Activated CD4-positive, CD25-positive, alpha-beta regulatory T cell treated with anti-CD3 and anti-CD28 coated beads, Interleukin-2, amount 50 U/mL, for 16 hours (primary cell): ENCODE measurements around the gene XXYLT1.
A peak's percentile ranks its signal among the peaks of the same experiment; 100 is the strongest.

ENCODE experiments used
- DNase-seq: peaks from one replicate; pipeline ENCODE4 v3.0.0-alpha.2; 2020; ENCODE audit warnings: low read depth, low spot score

Gene XXYLT1

GRCh38 chr3:195266428-195266827 lies 4.5 kb downstream of the XXYLT1 start:
- no peak for DNase-seq

- no peak for DNase-seq
Measured at GRCh38 chr3:195265363-195265976, 5.5 kb downstream of the XXYLT1 start.

- DNase-seq, result no peak
Measured at GRCh38 chr3:195263925-195264600, 6.9 kb downstream of the XXYLT1 start.

DNA sequence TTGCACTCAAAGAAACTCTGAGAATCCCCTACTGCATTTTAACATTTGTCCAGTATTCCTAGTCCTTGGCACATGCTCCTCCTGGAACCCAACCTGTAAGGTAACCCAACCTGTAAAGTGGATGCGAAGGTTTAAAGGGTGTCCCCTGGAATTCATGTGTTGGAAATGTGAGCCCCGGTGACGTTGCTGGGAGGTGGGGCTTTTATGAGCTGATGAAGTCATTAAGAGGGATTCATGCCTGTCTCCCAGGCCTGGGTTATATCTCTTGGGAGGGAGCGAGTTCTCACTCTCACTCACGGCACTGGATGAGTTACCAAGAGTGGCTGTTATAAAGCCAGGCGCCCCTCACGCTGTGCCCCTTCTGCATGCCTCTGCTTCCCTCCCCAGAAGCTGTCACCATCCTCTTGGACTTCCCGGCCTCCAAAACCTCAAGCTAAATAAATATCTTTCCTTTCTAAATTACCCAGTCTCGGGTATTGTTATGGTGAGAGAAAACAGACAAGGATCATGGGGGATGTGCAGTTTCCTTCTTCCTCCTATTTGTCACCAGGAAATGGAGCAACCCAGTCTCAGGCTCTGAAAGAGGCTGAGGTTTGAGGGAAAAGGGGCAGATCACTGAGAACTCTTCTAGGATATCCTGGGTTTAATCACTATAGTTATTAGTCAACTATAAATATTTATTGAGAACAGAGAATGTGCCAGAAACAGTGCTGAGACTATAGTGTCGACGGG lies 7.6 kb downstream of the XXYLT1 start:
- no peak for DNase-seq

DNA sequence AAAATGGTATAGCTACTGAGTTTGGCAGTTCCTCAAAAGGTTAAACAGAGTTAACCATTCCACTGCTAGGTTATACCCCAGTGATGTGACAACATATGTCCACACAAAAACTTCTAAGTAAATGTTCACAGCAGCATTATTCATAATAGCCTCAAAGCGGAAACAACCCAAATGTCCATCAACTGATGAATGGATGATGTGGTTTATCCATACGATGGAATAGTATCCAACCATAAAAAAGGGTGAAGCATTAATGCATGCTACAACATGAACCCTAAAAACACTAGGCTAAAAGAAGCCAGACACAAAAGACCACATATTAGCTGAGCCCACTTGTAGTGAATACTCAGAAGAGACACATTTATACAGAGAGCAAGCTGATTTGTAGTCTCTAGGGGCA lies 9.0 kb downstream of the XXYLT1 start:
- no peak for DNase-seq

DNA sequence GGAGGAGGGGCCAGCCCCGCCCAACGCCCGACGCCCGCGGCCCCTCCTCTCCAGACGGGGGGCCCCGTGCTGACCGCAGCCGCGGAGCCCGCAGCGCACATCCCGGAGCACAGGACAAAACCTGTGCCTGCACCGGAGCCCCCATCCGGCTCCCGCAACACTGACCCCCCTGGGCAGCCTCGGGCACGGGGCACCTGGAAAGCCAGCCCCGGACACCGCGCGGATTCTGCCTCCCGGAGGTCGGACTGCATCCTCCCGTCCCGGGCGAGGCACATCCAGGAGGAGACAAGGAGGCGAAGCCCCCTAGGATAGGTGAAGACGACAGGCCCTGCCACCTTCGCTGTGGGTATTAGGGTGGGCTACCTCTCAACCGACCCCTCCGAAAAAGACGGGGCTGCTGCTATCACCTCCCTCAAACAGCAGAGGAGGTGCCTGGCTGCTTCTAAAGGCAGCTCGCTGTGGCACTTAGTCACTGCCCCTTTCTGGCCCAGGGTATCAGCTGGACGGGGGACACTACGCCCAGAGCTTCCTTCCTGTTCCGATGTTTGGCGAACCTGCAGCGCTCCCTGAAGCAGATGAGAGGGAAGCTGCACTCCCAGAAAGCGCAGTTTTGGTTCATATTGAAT lies 10.6 kb downstream of the XXYLT1 start:
- no peak for DNase-seq

- DNase-seq, result peak; percentile 78
Measured at GRCh38 chr3:195259475-195260279, 11.3 kb downstream of the XXYLT1 start.

- no peak for DNase-seq
Measured at GRCh38 chr3:195259154-195259474, 11.8 kb downstream of the XXYLT1 start.

DNA sequence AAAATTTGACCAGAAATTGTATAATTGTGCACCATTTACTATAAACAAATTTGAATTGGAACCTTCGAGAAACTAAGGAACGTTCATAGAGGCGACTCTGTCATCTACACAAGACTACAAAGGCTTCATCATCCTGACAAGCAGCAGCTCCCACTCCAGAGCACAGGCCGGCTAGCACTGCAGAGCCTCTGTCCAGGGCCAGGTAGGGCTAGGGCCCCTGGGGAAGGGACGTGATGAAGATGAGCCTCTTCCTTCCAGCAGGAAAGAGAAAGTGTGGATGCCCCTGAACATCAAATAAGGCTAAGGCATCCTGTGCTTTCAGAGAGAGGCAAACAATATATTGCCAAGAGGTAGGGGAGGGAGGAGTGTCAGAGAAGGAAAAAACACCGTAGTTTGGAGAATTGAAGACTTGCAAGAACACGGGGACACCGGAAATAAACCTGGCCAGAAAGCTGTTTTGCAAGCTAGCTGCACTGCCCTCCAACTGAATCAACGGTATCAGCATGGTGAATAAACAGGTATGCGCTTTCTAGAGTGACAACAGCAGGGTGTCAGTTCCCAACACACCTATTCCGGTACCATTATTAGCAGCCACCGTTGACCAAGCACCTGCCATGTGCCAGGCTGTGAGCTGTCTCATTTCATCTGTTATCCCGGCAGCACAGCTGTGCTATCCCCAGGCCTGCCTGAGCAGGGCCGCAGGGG lies 12.4 kb downstream of the XXYLT1 start:
- DNase-seq, result no peak

DNA sequence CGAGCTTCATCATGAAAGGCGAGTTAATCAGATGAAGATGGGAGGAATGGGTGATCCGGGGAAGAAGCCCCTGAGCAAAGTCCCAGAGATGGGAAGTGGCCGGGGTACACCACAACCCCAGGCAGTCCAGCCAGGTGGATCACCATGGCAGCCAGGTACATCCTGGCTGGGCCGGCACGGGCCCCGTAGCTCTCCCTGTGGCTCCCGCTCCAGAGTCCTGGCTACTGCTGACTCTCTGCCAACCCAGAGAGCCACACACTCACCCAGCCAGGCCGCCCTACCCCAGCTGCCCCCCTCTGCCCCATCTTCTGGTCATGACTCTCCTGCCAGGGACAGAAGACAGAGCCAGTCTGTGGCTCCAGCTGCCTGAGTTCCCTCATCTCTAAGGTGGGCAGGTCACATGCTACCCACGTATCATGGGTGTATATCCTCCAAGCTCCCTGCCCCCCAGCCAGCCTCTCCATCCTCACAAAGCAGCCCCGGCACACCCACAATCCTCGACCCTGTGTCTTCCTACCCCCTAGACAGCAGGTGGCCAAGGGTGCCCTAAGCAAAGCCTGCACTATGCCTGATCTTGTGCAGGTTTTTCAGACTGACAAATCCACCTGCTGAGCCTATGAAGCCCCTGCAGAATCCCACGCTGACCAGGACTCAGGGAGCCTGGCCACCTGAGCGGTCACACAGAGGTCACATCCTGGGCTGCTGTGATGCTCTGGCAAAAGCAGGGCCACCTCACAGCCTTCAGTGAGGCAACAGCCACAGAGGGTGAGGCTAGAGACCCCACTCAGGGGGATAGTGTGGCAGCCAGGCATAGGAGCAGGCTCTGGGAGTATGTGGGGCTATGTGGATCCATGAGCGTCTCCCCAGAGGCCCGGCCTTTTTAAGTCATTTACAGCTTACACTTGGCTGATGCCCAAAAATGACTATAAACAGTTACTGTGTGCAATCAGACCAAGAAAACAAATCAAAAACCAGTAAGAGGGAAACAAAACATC lies 13.2 kb downstream of the XXYLT1 start:
- DNase-seq, result no peak

DNA sequence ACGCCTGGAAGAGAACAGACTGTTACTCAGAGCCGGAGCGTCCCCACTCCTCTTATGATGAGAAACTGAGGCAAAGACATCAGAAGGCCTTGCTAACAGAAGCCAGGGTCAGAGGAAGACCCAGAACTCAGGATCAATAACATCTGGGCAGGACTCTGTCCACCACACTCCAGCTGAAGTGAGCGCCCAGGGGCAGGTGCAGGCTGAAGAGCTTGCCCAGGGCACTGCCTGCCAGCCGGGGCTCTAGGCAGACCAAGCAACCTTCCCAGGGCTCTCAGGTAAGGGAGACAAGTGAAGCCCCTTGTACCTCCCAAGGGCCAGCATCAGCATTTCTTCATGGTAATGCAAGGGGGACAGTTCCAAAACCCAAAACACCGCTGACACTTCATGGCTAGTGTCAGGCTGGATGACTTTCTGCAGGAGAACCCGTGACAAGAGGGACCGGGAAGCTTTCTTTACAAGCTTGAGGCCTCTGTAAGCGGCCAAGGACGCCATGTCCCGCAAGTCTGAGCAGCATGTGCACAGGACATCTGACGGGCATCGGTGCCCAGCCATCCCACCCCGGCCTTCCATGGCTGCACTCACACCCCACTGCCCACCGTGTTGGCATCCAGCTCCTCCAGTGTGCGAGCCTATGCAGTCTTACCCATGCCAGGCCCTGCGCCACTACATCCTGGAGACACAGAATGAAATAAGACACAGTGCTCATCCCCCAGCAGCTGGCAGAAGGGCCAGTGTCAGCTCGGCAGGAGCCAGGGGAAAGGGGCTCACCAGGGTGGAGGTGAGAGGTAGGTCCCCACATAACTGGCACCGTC lies 14.1 kb downstream of the XXYLT1 start:
- DNase-seq, result no peak

- DNase-seq, result no peak
Measured at GRCh38 chr3:195255571-195256501, 15.1 kb downstream of the XXYLT1 start.

- DNase-seq, result no peak
Measured at GRCh38 chr3:195255176-195255500, 15.8 kb downstream of the XXYLT1 start.

DNA sequence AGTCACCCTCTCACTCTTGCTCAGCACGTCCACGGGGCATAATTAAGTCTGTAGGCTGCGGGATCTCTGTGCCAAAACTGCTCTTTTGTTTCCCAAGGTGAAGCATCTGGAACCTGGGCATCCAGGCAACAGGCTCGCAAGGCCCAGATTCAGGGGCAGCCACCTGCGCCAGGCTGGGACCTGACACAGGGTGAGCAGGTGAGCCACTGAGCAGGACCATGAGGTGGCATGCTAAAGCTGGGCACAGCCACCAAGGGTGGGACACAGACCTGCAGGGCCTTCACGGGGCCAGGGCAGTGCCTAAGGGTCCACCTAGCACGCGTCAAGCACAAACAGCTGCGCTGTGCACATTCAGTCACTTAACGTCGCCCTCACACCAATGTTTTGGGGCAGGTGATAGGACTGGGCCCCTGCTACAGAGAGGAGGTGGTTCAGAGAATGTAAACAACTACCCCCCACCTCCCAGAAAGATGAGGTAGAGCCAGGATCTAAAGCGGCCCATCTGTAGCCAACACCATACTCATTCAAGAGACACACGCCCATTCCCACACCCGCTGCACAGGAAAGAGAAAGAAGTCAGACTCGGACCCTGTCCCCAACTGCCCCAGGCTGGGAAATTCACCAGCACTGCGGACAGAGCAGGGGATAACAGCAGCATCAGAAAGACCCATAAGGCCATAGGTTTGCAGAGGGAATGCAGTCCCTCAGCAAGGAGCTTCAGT lies 16.3 kb downstream of the XXYLT1 start:
- DNase-seq, result no peak

DNA sequence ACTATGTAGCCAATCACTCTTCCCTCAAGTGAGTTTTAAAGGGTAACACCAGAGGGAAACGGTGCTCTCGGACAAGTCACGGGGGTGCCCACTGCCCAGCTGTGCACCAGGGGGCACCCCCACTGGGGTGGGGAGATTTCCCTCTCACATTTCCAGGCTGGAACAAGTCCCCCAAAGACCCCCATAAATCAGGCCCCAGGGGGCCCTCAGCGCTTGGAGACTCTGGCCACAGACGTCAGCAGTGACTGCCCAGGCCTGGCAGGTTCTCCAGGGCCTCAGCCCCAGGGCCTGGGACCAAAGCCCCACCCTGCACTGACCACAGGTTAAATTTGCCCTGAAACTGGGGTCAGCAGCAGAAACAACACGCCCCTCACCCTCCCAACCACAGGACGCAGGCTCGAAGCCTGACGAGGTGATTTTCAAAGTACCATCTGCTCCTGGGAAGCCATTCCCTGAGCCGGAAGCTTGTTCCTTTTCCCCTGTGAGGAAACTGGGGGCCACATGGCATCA lies 17.0 kb downstream of the XXYLT1 start:
- no peak for DNase-seq

- DNase-seq, result no peak
Measured at GRCh38 chr3:195251336-195252065, 19.5 kb downstream of the XXYLT1 start.
